ENCODE results near the gene PTGFRN.

Gene PTGFRN

GRCh38 chr1:117008656-117009055 lies 98.9 kb downstream of the PTGFRN start:
- peak; percentile 47 for DNase-seq

- DNase-seq, result peak; percentile 23
Observed at GRCh38 chr1:117009132-117009531, 99.4 kb downstream of the PTGFRN start.

GRCh38 chr1:117010310-117010969 lies 100.7 kb downstream of the PTGFRN start:
- DNase-seq, result peak; percentile 8

DNA sequence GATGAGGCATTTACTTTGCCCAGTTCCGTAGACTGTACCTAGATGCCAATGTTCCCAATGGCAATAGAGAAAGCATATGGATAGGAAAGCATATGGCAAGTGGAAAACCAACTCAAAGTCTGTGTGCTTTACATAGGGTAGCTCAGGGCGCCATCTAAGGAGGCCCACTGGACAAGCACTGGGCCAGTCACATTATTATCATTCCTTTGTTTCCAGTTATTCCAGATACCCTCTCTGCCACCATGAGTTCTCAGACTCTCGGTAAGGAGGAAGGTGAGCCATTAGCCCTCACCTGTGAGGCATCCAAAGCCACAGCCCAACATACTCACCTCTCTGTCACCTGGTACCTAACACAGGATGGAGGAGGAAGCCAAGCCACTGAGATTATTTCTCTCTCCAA lies 101.6 kb downstream of the PTGFRN start:
- DNase-seq, result peak; percentile 11

- DNase-seq, result peak; percentile 80
Observed at GRCh38 chr1:117013309-117013858, 103.7 kb downstream of the PTGFRN start.

GRCh38 chr1:117014209-117014608 lies 104.5 kb downstream of the PTGFRN start:
- DNase-seq, result peak; percentile 48

- peak; percentile 35 for DNase-seq
Observed at GRCh38 chr1:117015724-117016123, 106.0 kb downstream of the PTGFRN start.

DNA sequence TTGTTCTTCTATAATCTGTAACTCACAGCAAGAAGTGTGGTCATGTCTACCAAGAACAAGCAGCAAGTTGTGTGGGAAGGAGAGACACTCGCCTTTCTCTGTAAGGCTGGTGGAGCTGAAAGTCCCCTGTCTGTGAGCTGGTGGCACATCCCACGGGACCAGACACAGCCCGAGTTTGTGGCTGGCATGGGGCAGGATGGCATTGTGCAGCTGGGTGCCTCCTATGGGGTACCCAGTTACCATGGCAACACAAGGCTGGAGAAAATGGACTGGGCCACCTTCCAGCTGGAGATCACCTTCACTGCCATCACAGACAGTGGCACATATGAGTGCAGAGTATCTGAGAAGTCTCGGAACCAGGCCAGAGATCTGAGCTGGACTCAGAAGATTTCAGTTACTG lies 107.3 kb downstream of the PTGFRN start:
- DNase-seq, result no peak

DNA sequence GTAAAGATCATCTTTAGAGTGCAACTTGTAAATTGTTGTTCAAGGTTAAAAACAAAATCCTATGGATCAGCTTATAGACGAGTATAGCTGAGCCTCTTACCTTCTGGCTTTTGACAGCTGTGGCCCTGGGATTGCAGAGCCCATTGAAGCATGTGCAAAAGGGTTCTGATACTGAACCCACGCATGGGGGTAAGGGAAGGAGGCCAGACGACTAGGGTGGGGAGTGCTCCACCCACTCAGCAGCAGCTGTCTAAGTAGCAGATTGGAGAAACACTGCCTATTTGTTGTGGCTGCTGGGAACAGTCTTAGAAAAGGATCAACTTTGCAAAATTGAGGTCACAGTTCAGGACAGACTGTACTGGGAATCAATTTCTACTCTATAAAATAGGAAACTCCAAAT lies 107.9 kb downstream of the PTGFRN start:
- DNase-seq, result no peak

DNA sequence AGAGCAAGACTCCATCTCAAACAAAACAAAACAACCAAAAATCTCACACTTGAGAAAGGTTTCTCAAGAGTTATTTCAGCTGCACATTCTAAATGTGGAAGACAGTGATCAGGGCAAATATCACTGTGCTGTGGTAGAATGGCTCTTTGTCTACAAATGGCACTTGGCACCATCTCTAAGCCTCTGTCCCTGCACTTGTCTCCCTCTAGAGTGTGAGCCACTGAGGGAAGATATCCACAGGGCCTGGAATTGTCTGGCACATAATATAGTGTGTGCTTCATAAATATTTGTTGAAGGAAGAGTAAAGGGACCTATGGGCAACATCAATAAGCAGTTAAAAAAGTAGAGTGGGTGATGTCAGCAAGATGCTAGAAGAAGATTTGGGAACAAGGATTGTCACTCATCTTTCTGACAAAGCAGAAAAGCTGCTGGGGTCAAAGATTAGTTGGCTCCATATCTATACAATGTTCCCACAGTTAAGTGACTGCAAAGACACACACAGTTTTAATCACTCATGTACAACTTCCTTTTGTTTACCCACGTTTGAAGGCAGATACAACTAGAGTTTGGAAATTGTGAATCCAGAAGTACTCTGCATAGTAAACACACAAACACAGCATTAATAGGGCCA lies 110.9 kb downstream of the PTGFRN start:
- DNase-seq, result no peak

DNA sequence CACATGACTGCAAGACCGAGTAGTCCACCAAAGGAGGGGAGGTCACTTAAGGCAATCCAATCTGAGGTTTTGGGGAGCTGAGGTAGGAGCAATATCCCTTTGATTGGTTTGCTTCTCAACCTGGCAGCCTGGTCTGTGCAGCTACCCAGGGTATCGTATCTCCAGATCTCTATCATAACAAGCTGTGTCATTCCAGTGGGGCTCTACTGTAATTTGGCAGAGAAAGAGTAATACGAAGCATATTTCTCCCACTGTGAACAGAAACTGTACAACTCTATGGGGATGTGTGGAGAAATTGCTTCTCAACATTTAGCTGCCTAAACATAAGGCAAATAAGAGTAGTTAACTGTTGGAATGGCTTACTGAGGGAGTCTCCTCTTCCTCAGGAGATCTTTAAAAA lies 112.4 kb downstream of the PTGFRN start:
- DNase-seq, result no peak

GRCh38 chr1:117025568-117025967 lies 115.9 kb downstream of the PTGFRN start:
- peak; percentile 36 for DNase-seq

- DNase-seq, result no peak
Observed at GRCh38 chr1:117026361-117026760, 116.6 kb downstream of the PTGFRN start.

DNA sequence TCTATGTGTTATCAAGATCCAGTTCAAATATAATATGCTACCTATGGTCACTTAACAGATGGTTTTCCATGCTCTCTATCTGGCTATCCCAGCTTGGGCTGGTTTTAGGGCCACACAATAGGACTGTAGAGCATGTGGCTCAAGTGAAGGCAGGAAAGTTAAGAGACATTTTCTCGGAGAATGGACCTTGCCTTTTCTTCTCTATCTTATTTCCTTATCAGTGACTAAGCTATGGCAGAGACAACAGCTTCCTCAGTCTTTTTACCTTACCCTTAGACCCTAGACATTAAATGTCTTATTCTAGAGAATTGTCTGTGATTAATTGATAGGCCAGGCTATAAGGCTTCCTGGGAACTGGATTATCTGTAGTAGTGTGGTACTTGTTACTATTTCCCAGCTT lies 120.0 kb downstream of the PTGFRN start:
- DNase-seq, result no peak

GRCh38 chr1:117030271-117030877 lies 120.7 kb downstream of the PTGFRN start:
- DNase-seq, result no peak

- DNase-seq, result no peak
Observed at GRCh38 chr1:117032266-117032665, 122.5 kb downstream of the PTGFRN start.

GRCh38 chr1:117032681-117033539 lies 123.2 kb downstream of the PTGFRN start:
- DNase-seq, result no peak

DNA sequence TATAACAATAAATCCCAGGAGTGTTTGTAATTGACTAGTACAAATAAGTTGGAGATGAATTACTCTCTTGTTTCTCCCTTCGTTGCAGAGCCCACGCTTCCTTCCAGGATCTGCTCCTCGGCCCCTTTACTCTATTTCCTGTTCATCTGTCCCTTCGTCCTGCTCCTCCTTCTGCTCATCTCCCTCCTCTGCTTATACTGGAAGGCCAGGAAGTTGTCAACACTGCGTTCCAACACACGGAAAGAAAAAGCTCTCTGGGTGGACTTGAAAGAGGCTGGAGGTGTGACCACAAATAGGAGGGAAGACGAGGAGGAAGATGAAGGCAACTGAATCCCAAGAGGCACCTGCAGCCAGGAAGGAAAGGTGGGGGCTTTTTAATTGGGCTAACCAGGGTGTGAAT lies 124.1 kb downstream of the PTGFRN start:
- no peak for DNase-seq

- DNase-seq, result peak; percentile 52
Observed at GRCh38 chr1:117034791-117035290, 125.1 kb downstream of the PTGFRN start.

GRCh38 chr1:117036018-117036461 lies 126.3 kb downstream of the PTGFRN start:
- peak; percentile 93 for DNase-seq

DNA sequence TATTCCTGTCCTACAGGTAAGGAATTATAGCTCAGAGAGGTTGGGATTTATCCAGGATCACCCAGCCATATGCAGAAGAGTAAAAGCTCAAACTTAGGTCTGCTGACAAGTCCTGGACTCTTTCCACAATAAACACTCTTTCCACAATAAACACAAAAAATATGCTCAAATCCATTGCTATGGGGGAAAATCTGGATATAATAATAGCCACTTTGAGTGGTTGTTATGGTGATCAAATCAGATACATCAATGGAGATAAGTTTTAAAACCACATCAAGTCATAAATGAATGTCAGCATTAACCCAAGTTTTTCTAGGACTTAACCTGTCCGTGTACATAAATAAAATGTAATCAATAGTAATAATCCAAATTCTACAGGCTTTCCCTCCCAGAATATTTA lies 128.1 kb downstream of the PTGFRN start:
- no peak for DNase-seq

GRCh38 chr1:117038236-117038635 lies 128.5 kb downstream of the PTGFRN start:
- no peak for DNase-seq

All from islet precursor cell (in vitro differentiated cells).